NAMALWA (cell line): ENCODE data around the gene RPS8.
"Not testable (repeated sequence)": the region's sequence is repeated elsewhere in the genome, so short reads cannot be mapped to it uniquely, and the experiment has no call there.

Experiments
- DNase-seq: peaks from one replicate; pipeline ENCODE4 v3.0.0-alpha.2; 2015; ENCODE audit warnings: low spot score

RPS8 gene

GRCh38 chr1:44803312-44804095, 28.2 kb downstream of the RPS8 start:
- DNase-seq, result no peak

- no peak for DNase-seq
These were observed 30.1 kb downstream of the RPS8 start for GRCh38 chr1:44805311-44806024.

GRCh38 chr1:44806025-44806703, 30.8 kb downstream of the RPS8 start:
- DNase-seq, result no peak

- no peak for DNase-seq
These were observed 31.5 kb downstream of the RPS8 start, which contains the start of gene DYNLT4 for GRCh38 chr1:44806704-44807363. DYNLT4 (minus strand) TSS chr1:44807351; CDS start chr1:44806668, 683 bp downstream.

- peak; percentile 61 for DNase-seq
These were observed 32.2 kb downstream of the RPS8 start for GRCh38 chr1:44807364-44808062.

- DNase-seq, result no peak
These were observed 33.0 kb downstream of the RPS8 start, which contains the start of gene BTBD19 for GRCh38 chr1:44808063-44808937. BTBD19 (plus strand) TSS chr1:44808523; CDS start chr1:44808821, 298 bp downstream.

GRCh38 chr1:44808938-44809917, 33.9 kb downstream of the RPS8 start:
- DNase-seq, result peak; percentile 61

GRCh38 chr1:44810101-44810761, 34.9 kb downstream of the RPS8 start:
- no peak for DNase-seq

- not testable (repeated sequence) for DNase-seq
These were observed 35.4 kb downstream of the RPS8 start for GRCh38 chr1:44810762-44811105.

- no peak for DNase-seq
These were observed 35.9 kb downstream of the RPS8 start for GRCh38 chr1:44811234-44811633.

GRCh38 chr1:44812822-44813543, 37.6 kb downstream of the RPS8 start:
- DNase-seq, result no peak

- DNase-seq, result not testable (repeated sequence)
These were observed 40.6 kb downstream of the RPS8 start for GRCh38 chr1:44815926-44816325.

- no peak for DNase-seq
These were observed 42.0 kb downstream of the RPS8 start for GRCh38 chr1:44817307-44817706.

- DNase-seq, result no peak
These were observed 42.6 kb downstream of the RPS8 start for GRCh38 chr1:44817771-44818495.

GRCh38 chr1:44819196-44819607, 43.9 kb downstream of the RPS8 start:
- no peak for DNase-seq

- peak; percentile 97 for DNase-seq
These were observed 44.4 kb downstream of the RPS8 start for GRCh38 chr1:44819608-44820327.
